DMS53 treated with DMSO at 0.1 percent for 48 hours (cell line): ENCODE results near the gene PCDHB7.
"Not testable (repeated sequence)": the region's sequence is repeated elsewhere in the genome, so short reads cannot be mapped to it uniquely, and the experiment has no call there.

Experiments used
- DNase-seq: peaks from one replicate; lab custom pipeline; 2025; ENCODE audit not compliant: unreplicated experiment; lab: John Stamatoyannopoulos, UW

Gene PCDHB7

GRCh38 chr5:141223112-141223783, 50.8 kb downstream of the PCDHB7 start, which contains the start of gene PCDHB14:
Gene PCDHB14, plus strand, starts transcription at chr5:141223343. Its CDS starts 163 bp downstream, at chr5:141223506.
- peak; percentile 32 for DNase-seq

- DNase-seq: not testable (repeated sequence)
Observed at GRCh38 chr5:141224844-141225243, 52.4 kb downstream of the PCDHB7 start.

GRCh38 chr5:141225421-141225820, 53.0 kb downstream of the PCDHB7 start:
- not testable (repeated sequence) for DNase-seq
